ENCODE measurements around the gene AP3D1. TPM values are rescaled to one million over a fixed set of nuclear protein-coding genes. Genes with fewer than 3 reads are reported as not detected.

The AP3D1 gene
- total RNA-seq, 1 experiment from 2014 or later = 103 TPM

DNA sequence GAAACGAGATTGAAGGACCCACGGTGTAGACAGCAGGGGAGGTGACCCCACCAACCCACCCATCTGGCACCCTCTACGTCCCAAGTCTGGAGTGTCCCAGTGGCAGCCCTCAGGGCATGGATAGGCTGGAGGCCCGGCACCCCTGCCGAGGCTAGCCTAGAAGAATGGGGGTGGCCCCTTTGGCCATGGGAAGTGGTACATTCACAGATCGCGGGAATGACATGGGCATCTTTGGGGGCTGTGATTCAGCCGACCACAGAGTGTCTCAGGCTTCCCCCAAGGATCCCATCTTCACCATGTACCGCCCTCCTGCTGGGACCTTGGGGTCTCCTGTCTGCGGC, 89.0 kb downstream of the AP3D1 start:
- CTCF ChIA-PET = no interaction called here
- H3K9ac ChIP-seq (ENCODE audit: low read length) = peak overlapping the region; percentile 89; the same call in 1 of the 2 replicates
- H4K20me1 ChIP-seq (ENCODE audit: low read length) = no peaks in the 10 kb centered on the region
- no peaks in the 10 kb centered on the region for H3K9me3 ChIP-seq (ENCODE audit: low read length)
- no peak overlapping the region for H2AFZ ChIP-seq (ENCODE audit: low read length)
- H3K4me1 ChIP-seq (ENCODE audit: insufficient read depth, low read length) = peaks cover 31% of the 10 kb centered on the region
- peak overlapping the region; percentile 78; the same call in 1 of the 2 replicates for H3K4me3 ChIP-seq (ENCODE audit: low read length)
- H3F3A ChIP-seq (ENCODE audit: low read length, unreplicated experiment) = no peaks in the 10 kb centered on the region
- intact Hi-C loops (cut with micrococcal nuclease) = no loop called here
- H3K27me3 ChIP-seq (ENCODE audit: low read length) = no peaks in the 10 kb centered on the region
- H3K36me3 ChIP-seq (ENCODE audit: low read depth, low read length) = no peaks in the 10 kb centered on the region
- peak overlapping the region; percentile 98 for H3K4me2 ChIP-seq (ENCODE audit: low read length)
- no TSS peak for BruUV-seq (replicated peaks)
- H3K79me2 ChIP-seq (ENCODE audit: low read length) = no peaks in the 10 kb centered on the region
- DNase-seq = no peak
- no peaks in the 10 kb centered on the region for H3K9me2 ChIP-seq (replicated peaks; ENCODE audit: low read length)
- peak overlapping the region; percentile 98 for H3K27ac ChIP-seq (ENCODE audit: low read length)
- ATAC-seq = no peak
- POLR2A ChIA-PET (ENCODE audit: unreplicated experiment) = no interaction called here
- TF ChIP-seq EZH2phosphoT487 (IDR thresholded peaks at IDR 0.05; ENCODE audit: borderline replicate concordance, low read length) (no peak), EZH2 (IDR thresholded peaks at IDR 0.05; ENCODE audit: low read length, unreplicated experiment) (no peak)
- TF ChIP-seq, protein P1, sequence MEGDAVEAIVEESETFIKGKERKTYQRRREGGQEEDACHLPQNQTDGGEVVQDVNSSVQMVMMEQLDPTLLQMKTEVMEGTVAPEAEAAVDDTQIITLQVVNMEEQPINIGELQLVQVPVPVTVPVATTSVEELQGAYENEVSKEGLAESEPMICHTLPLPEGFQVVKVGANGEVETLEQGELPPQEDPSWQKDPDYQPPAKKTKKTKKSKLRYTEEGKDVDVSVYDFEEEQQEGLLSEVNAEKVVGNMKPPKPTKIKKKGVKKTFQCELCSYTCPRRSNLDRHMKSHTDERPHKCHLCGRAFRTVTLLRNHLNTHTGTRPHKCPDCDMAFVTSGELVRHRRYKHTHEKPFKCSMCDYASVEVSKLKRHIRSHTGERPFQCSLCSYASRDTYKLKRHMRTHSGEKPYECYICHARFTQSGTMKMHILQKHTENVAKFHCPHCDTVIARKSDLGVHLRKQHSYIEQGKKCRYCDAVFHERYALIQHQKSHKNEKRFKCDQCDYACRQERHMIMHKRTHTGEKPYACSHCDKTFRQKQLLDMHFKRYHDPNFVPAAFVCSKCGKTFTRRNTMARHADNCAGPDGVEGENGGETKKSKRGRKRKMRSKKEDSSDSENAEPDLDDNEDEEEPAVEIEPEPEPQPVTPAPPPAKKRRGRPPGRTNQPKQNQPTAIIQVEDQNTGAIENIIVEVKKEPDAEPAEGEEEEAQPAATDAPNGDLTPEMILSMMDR (conservative IDR thresholded peaks at IDR 0.05; ENCODE audit: low read depth, low read length) = no peak

DNA sequence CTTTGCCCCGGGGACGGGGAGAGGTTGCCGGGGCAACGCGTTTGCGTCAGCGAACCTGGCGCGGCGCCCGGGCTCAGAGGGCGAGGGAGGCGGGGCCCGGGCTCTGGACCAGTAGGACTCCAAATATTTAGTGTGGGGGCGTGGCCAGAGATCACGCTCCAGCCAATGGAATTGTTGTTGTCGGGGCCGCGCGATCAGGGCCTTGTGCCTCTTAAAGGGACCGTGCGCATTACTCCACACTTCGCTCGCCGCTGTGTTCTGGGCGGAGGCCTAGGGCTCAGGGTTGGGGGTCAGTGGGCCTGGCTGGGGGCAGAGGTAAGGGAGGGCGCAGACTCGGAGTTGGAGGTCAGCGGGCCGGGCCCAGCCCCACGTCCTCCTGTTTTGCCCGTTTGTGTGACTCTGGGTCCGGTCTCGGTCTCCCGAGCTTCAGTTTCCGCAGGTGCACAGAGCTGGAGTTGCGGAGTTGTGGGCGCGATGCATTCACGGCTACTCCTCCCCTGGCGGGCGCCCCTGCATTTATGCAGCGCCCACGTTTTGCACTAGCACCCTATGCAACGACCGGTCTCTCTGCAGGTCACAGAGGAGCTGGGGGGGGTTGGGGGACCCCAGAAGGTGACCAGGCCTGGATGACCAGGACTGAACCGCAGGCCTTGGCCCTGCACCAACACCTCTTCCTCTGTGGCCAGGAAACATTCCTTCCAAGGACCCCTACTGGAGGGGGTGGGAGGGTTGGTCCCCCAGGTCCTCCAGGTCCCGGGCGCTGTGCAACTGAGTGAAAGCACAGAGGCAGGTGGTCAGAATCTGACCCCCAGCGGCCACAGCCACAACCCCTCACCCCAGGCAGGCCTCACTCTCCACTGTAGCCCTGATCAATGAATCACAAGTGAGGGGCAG, 89.6 kb downstream of the AP3D1 start:
- BruUV-seq (replicated peaks) = TSS peak; percentile 45
- peak overlapping the region; percentile 77 for H2AFZ ChIP-seq (ENCODE audit: low read length)
- H4K20me1 ChIP-seq (ENCODE audit: low read length) = no peaks in the 10 kb centered on the region
- no peaks in the 10 kb centered on the region for H3K27me3 ChIP-seq (ENCODE audit: low read length)
- H3K9ac ChIP-seq (ENCODE audit: low read length) = peak overlapping the region; percentile 89
- TF ChIP-seq EZH2 (IDR thresholded peaks at IDR 0.05; ENCODE audit: low read length, unreplicated experiment) = no peak
- TF ChIP-seq, protein P1 (conservative IDR thresholded peaks at IDR 0.05; ENCODE audit: low read depth, low read length) = no peak
- TF ChIP-seq EZH2phosphoT487 (IDR thresholded peaks at IDR 0.05; ENCODE audit: borderline replicate concordance, low read length) = no peak
- H3F3A ChIP-seq (ENCODE audit: low read length, unreplicated experiment) = no peaks in the 10 kb centered on the region
- intact Hi-C loops (cut with micrococcal nuclease) = no loop called here
- no peaks in the 10 kb centered on the region for H3K9me3 ChIP-seq (ENCODE audit: low read length)
- peaks cover 31% of the 10 kb centered on the region for H3K4me1 ChIP-seq (ENCODE audit: insufficient read depth, low read length)
- ChIA-PET POLR2A (ENCODE audit: unreplicated experiment) (no interaction called here), CTCF (no interaction called here)
- no peaks in the 10 kb centered on the region for H3K36me3 ChIP-seq (ENCODE audit: low read depth, low read length)
- no peaks in the 10 kb centered on the region for H3K79me2 ChIP-seq (ENCODE audit: low read length)
- peak overlapping the region; percentile 98 for H3K4me2 ChIP-seq (ENCODE audit: low read length)
- DNase-seq = peak; percentile 96
- no peaks in the 10 kb centered on the region for H3K9me2 ChIP-seq (replicated peaks; ENCODE audit: low read length)
- ATAC-seq = peak; percentile 61
- H3K27ac ChIP-seq (ENCODE audit: low read length) = peak overlapping the region; percentile 98
- peak overlapping the region; percentile 78 for H3K4me3 ChIP-seq (ENCODE audit: low read length)

GRCh38 chr19:2060884-2061494, 90.4 kb downstream of the AP3D1 start:
- H3K27me3 ChIP-seq (ENCODE audit: low read length) = no peaks in the 10 kb centered on the region
- intact Hi-C loops (cut with micrococcal nuclease) = no loop called here
- peak overlapping the region; percentile 78 for H3K4me3 ChIP-seq (ENCODE audit: low read length)
- DNase-seq (no peak), ATAC-seq (peak; percentile 17)
- H3K27ac ChIP-seq (ENCODE audit: low read length) = peak overlapping the region; percentile 98
- H3K9me2 ChIP-seq (replicated peaks; ENCODE audit: low read length) = no peaks in the 10 kb centered on the region
- TF ChIP-seq, protein P1 (conservative IDR thresholded peaks at IDR 0.05; ENCODE audit: low read depth, low read length) = no peak
- no peak for TF ChIP-seq EZH2phosphoT487 (IDR thresholded peaks at IDR 0.05; ENCODE audit: borderline replicate concordance, low read length)
- ChIA-PET CTCF (no interaction called here), POLR2A (ENCODE audit: unreplicated experiment) (no interaction called here)
- no peaks in the 10 kb centered on the region for H3K9me3 ChIP-seq (ENCODE audit: low read length)
- peak overlapping the region; percentile 89 for H3K9ac ChIP-seq (ENCODE audit: low read length)
- H3K4me1 ChIP-seq (ENCODE audit: insufficient read depth, low read length) = peaks cover 34% of the 10 kb centered on the region
- peak overlapping the region; percentile 58; the same call in 1 of the 2 replicates for H2AFZ ChIP-seq (ENCODE audit: low read length)
- H3K4me2 ChIP-seq (ENCODE audit: low read length) = peak overlapping the region; percentile 98
- no peaks in the 10 kb centered on the region for H3K79me2 ChIP-seq (ENCODE audit: low read length)
- no peaks in the 10 kb centered on the region for H4K20me1 ChIP-seq (ENCODE audit: low read length)
- no peaks in the 10 kb centered on the region for H3K36me3 ChIP-seq (ENCODE audit: low read depth, low read length)
- no TSS peak for BruUV-seq (replicated peaks)
- H3F3A ChIP-seq (ENCODE audit: low read length, unreplicated experiment) = no peaks in the 10 kb centered on the region

Measured in PC-3 (cell line).